C4-2B (cell line): ENCODE measurements around the gene EFTUD2.
A peak's percentile ranks its signal among the peaks of the same experiment; 100 is the strongest.

ENCODE experiments used
- ZFX ChIP-seq: fragments of 450-650 bp; IDR thresholded peaks from 2 replicates; pipeline ENCODE4 v1.6.1; 2017
- TF ChIP-seq, protein P1 (sequence below): fragments of 450-650 bp; conservative IDR thresholded peaks from 2 replicates; pipeline ENCODE4 v1.5.1; 2017; ENCODE audit warnings: mild to moderate bottlenecking

DNA sequence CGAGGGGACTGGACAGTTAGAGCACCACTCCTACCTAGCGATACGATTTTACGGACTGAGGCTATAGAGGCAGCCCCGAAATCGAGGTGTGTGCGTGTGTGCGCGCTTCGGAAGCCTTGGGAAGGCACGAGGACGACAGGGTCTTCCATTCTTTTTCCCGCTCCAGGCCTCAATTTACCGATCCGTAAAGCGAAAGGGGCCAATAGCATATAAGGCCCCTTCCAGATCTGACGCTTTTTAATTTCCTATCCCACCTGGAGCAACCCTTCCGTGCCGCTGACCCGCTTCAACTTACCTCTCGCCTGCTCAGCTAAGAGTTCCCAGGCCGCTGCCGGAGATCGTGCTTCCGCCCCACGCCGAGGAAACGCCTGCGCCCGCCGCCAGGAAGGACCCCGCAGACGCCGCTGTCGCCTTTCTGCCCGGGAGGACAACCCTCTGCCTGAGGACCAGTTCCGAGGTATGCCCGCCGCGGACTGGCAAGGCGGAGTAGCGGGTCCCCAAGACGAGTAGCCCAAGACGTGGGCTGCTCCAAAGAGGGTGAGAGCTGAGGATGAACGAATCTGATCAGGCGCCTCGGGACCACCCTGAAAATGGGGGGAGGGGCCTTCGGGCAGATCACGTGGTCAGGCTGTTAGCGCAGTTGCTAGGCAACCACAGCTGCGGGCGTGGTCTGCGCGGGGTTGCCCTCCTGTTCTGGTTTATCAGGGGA, at the start of gene EFTUD2:
- TF ChIP-seq, protein P1, sequence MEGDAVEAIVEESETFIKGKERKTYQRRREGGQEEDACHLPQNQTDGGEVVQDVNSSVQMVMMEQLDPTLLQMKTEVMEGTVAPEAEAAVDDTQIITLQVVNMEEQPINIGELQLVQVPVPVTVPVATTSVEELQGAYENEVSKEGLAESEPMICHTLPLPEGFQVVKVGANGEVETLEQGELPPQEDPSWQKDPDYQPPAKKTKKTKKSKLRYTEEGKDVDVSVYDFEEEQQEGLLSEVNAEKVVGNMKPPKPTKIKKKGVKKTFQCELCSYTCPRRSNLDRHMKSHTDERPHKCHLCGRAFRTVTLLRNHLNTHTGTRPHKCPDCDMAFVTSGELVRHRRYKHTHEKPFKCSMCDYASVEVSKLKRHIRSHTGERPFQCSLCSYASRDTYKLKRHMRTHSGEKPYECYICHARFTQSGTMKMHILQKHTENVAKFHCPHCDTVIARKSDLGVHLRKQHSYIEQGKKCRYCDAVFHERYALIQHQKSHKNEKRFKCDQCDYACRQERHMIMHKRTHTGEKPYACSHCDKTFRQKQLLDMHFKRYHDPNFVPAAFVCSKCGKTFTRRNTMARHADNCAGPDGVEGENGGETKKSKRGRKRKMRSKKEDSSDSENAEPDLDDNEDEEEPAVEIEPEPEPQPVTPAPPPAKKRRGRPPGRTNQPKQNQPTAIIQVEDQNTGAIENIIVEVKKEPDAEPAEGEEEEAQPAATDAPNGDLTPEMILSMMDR = no peak
- peak; percentile 77; the same call in 1 of the 2 replicates for TF ChIP-seq ZFX
